Endothelial cell (in vitro differentiated cells): ENCODE measurements around the gene UTP14C. TPM values are rescaled to one million over a fixed set of nuclear protein-coding genes. Genes with fewer than 3 reads are reported as not detected.

Experiments
- DNase-seq: peaks from one replicate; pipeline ENCODE4 v3.0.0; 2021; ENCODE audit warnings: low spot score
- H3K27ac Mint-ChIP-seq: one replicate; pipeline ENCODE4 v1.8.0; 2021; ENCODE audit warnings: mixed read lengths, inconsistent platforms; ENCODE audit not compliant: unreplicated experiment
- H3K27me3 Mint-ChIP-seq: one replicate; pipeline ENCODE4 v1.8.0; 2021; ENCODE audit warnings: mild to moderate bottlenecking, moderate library complexity, mixed read lengths, inconsistent platforms; ENCODE audit not compliant: unreplicated experiment
- H3K36me3 Mint-ChIP-seq: one replicate; pipeline ENCODE4 v1.8.0; 2021; ENCODE audit warnings: mild to moderate bottlenecking, low read depth, mixed read lengths, inconsistent platforms; ENCODE audit not compliant: unreplicated experiment
- H3K4me1 Mint-ChIP-seq: one replicate; pipeline ENCODE4 v1.8.0; 2021; ENCODE audit warnings: mild to moderate bottlenecking, mixed read lengths, inconsistent platforms; ENCODE audit not compliant: unreplicated experiment
- H3K4me3 Mint-ChIP-seq: one replicate; pipeline ENCODE4 v1.8.0; 2021; ENCODE audit warnings: mild to moderate bottlenecking, mixed read lengths, inconsistent platforms; ENCODE audit not compliant: unreplicated experiment
- H3K9me3 Mint-ChIP-seq: one replicate; pipeline ENCODE4 v1.8.0; 2021; ENCODE audit warnings: mixed read lengths, inconsistent platforms; ENCODE audit not compliant: unreplicated experiment
- total RNA-seq: library from RNA; stranded (reverse); fragmentation: NEBNext Ultra II Directional; extraction: Animal tissue kit (Norgen Biotek cat#: 25700); gene quantifications from one replicate; pipeline ENCODE4 v1.2.1, GENCODE V29; 2021; ENCODE audit not compliant: unreplicated experiment
- TF ChIP-seq, protein P1 (sequence below): fragments of 200-600 bp; sonication (generic); IDR thresholded peaks from one replicate; pipeline ENCODE4 v1.5.0; 2021; ENCODE audit warnings: antibody characterized with exemption; ENCODE audit not compliant: unreplicated experiment

Gene UTP14C
- total RNA-seq, 1 donor from 2014 or later = 16.8 TPM

DNA sequence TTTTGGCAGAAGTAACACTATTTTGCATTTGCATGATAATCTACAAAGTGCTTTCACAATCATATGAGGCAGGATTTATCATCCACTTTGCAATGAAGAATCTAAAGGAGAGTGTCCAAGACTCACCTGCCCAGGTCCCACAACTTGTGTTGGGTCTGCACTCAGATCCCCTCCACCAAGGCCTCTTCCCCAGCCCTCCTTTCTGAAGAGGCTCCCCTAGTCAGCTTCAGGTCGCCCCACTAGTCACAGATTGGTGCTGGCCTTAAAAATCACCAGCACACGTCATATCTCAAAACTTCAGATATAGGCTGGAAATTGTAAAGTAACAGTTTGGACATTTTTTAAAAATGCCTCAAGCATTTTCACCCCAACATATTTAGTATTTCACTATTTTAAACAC lies 30.8 kb upstream of the UTP14C start:
- no peak overlapping the region for H3K27ac Mint-ChIP-seq
- no peak overlapping the region for H3K4me3 Mint-ChIP-seq
- no peaks in the 10 kb centered on the region for H3K9me3 Mint-ChIP-seq
- H3K4me1 Mint-ChIP-seq = peaks cover 10% of the 10 kb centered on the region
- no peak for DNase-seq
- no peaks in the 10 kb centered on the region for H3K36me3 Mint-ChIP-seq
- peaks cover 7% of the 10 kb centered on the region for H3K27me3 Mint-ChIP-seq
- TF ChIP-seq, protein P1, sequence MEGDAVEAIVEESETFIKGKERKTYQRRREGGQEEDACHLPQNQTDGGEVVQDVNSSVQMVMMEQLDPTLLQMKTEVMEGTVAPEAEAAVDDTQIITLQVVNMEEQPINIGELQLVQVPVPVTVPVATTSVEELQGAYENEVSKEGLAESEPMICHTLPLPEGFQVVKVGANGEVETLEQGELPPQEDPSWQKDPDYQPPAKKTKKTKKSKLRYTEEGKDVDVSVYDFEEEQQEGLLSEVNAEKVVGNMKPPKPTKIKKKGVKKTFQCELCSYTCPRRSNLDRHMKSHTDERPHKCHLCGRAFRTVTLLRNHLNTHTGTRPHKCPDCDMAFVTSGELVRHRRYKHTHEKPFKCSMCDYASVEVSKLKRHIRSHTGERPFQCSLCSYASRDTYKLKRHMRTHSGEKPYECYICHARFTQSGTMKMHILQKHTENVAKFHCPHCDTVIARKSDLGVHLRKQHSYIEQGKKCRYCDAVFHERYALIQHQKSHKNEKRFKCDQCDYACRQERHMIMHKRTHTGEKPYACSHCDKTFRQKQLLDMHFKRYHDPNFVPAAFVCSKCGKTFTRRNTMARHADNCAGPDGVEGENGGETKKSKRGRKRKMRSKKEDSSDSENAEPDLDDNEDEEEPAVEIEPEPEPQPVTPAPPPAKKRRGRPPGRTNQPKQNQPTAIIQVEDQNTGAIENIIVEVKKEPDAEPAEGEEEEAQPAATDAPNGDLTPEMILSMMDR = no peak

DNA sequence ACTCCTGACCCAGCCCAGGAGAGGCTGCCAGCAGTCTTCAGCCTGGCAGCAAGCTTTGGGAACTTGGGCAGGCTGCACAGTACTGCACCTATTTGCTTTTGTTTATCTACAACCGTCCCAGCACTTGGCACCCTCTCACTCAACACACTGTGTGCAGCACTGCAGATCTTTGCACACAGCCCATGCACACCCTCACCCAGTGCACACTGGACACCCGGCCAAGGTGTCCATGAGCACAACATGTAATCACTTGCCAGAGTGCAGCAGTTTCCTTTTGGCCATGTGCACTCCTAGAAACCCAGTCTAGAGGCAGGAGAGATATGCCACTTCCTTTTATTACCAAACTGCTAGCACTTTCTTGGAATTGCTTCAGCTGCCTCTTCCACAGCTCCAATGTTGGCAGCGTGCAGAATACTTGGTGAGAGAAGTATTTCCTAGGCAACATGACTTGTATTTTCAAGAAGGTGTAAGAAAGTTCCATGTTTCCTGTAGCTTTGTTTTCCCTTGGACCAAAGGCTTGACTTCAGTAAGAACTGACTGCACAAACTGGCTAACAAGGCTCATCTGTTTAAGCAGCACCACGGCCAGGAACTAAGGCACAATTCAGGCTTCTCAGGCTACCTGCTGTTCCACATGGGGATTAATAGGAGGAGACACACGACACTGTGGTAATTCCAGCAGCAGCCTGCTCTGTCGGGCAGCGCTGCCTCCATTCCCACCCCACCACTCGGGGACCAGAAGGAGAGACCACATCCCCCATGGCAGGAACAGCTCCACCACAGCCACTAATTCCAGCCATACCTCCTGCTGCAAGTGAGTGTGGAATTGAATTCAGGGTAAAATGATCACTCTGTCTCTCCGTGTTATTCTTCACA lies 28.6 kb upstream of the UTP14C start:
- TF ChIP-seq, protein P1 = no peak
- Mint-ChIP-seq H3K27ac (no peak overlapping the region), H3K4me1 (peaks cover 16% of the 10 kb centered on the region), H3K36me3 (no peaks in the 10 kb centered on the region), H3K9me3 (no peaks in the 10 kb centered on the region), H3K27me3 (peaks cover 9% of the 10 kb centered on the region), H3K4me3 (no peak overlapping the region)
- no peak for DNase-seq

- Mint-ChIP-seq H3K4me3 (no peak overlapping the region), H3K27ac (no peak overlapping the region), H3K4me1 (peaks cover 20% of the 10 kb centered on the region), H3K9me3 (no peaks in the 10 kb centered on the region), H3K27me3 (peaks cover 7% of the 10 kb centered on the region), H3K36me3 (no peaks in the 10 kb centered on the region)
- no peak for DNase-seq
- TF ChIP-seq, protein P1 = no peak
Measured at GRCh38 chr13:51996641-51997040, 27.9 kb upstream of the UTP14C start.

- Mint-ChIP-seq H3K36me3 (no peaks in the 10 kb centered on the region), H3K27me3 (peaks cover 7% of the 10 kb centered on the region), H3K27ac (no peak overlapping the region), H3K4me3 (no peak overlapping the region), H3K4me1 (peaks cover 20% of the 10 kb centered on the region), H3K9me3 (no peaks in the 10 kb centered on the region)
- no peak for DNase-seq
- TF ChIP-seq, protein P1 = no peak
Measured at GRCh38 chr13:51997186-51997585, 27.3 kb upstream of the UTP14C start.

- H3K4me1 Mint-ChIP-seq = peaks cover 20% of the 10 kb centered on the region
- no peak overlapping the region for H3K27ac Mint-ChIP-seq
- H3K36me3 Mint-ChIP-seq = no peaks in the 10 kb centered on the region
- H3K9me3 Mint-ChIP-seq = no peaks in the 10 kb centered on the region
- H3K27me3 Mint-ChIP-seq = peaks cover 7% of the 10 kb centered on the region
- no peak for DNase-seq
- H3K4me3 Mint-ChIP-seq = no peak overlapping the region
- TF ChIP-seq, protein P1 = no peak
Measured at GRCh38 chr13:51997641-51998330, 26.7 kb upstream of the UTP14C start.
